ENCODE results near the gene CYP4F8. TPM values are rescaled to one million over a fixed set of nuclear protein-coding genes. Genes with fewer than 3 reads are reported as not detected.
"Not testable (repeated sequence)": the region's sequence is repeated elsewhere in the genome, so short reads cannot be mapped to it uniquely, and the experiment has no call there.

Gene CYP4F8
- total RNA-seq, 1 donor from 2014 or later = 2.1 TPM

- no peak overlapping the region for H3K4me3 ChIP-seq
- DNase-seq = no peak
- H3K9me3 ChIP-seq = no peaks in the 10 kb centered on the region
- intact Hi-C loops (cut with DNase I) = no loop called here
- H3K4me1 ChIP-seq = peaks cover 3% of the 10 kb centered on the region
- no peak for TF ChIP-seq CTCF (IDR thresholded peaks at IDR 0.05)
- no peak overlapping the region for H3K27ac ChIP-seq
- H3K27me3 ChIP-seq = no peaks in the 10 kb centered on the region
- no peaks in the 10 kb centered on the region for H3K36me3 ChIP-seq
- ATAC-seq = peak; percentile 21
Observed at GRCh38 chr19:15673176-15673654, 58.2 kb downstream of the CYP4F8 start.

GRCh38 chr19:15675560-15675959 is 60.5 kb downstream of the CYP4F8 start:
- Histone ChIP-seq H3K27ac (no peak overlapping the region), H3K9me3 (no peaks in the 10 kb centered on the region), H3K36me3 (no peaks in the 10 kb centered on the region), H3K27me3 (no peaks in the 10 kb centered on the region), H3K4me1 (peaks cover 3% of the 10 kb centered on the region), H3K4me3 (no peak overlapping the region)
- no peak for TF ChIP-seq CTCF (IDR thresholded peaks at IDR 0.05)
- intact Hi-C loops (cut with DNase I) = no loop called here
- no peak for ATAC-seq
- no peak for DNase-seq

- Histone ChIP-seq H3K9me3 (no peaks in the 10 kb centered on the region), H3K27me3 (no peaks in the 10 kb centered on the region), H3K36me3 (no peaks in the 10 kb centered on the region), H3K27ac (no peak overlapping the region), H3K4me3 (no peak overlapping the region), H3K4me1 (no peaks in the 10 kb centered on the region)
- DNase-seq (no peak), ATAC-seq (no peak)
- TF ChIP-seq CTCF (IDR thresholded peaks at IDR 0.05) = no peak
- intact Hi-C loops (cut with DNase I) = no loop called here
Observed at GRCh38 chr19:15679089-15679488, 64.1 kb downstream of the CYP4F8 start.

GRCh38 chr19:15679865-15680264 is 64.8 kb downstream of the CYP4F8 start:
- H3K4me1 ChIP-seq; H3K27ac ChIP-seq; ATAC-seq; H3K36me3 ChIP-seq; DNase-seq; intact Hi-C loops (cut with DNase I); H3K9me3 ChIP-seq; H3K27me3 ChIP-seq; H3K4me3 ChIP-seq: not testable (repeated sequence)

Other genes with a start within 250 kb of the CYP4F8 start
- 31.0 TPM for gene AKAP8, start 235.4 kb upstream of the CYP4F8 start, total RNA-seq
- gene AKAP8L, start 196.2 kb upstream of the CYP4F8 start, total RNA-seq = 95.5 TPM
- gene WIZ, start 165.3 kb upstream of the CYP4F8 start, total RNA-seq = 30.9 TPM
- 19.1 TPM for gene RASAL3, start 150.7 kb upstream of the CYP4F8 start, total RNA-seq
- gene PGLYRP2, start 135.7 kb upstream of the CYP4F8 start, total RNA-seq = not detected
- not detected for gene CYP4F22, start 106.7 kb upstream of the CYP4F8 start, total RNA-seq
- 0.41 TPM for gene CYP4F3, start 25.7 kb downstream of the CYP4F8 start, total RNA-seq
- 3.7 TPM for gene CYP4F12, start 57.9 kb downstream of the CYP4F8 start, total RNA-seq
- gene OR10H2, start 112.8 kb downstream of the CYP4F8 start, total RNA-seq = not detected
- gene OR10H3, start 122.8 kb downstream of the CYP4F8 start, total RNA-seq = not detected
- not detected for gene OR10H5, start 172.4 kb downstream of the CYP4F8 start, total RNA-seq
- not detected for gene OR10H1, start 200.4 kb downstream of the CYP4F8 start, total RNA-seq

Measured in upper lobe of right lung (tissue), 1 donor.